Measurements from ENCODE around the gene RFX2. TPM values are rescaled to one million over a fixed set of nuclear protein-coding genes. Genes with fewer than 3 reads are reported as not detected.
"Not testable (repeated sequence)": the region's sequence is repeated elsewhere in the genome, so short reads cannot be mapped to it uniquely, and the experiment has no call there.

RFX2 gene
- total RNA-seq, 2 experiments from 2014 or later, result 5.4 to 5.5 TPM

GRCh38 chr19:6106643-6107294 is 3.5 kb downstream of the RFX2 start:
- CTCF ChIA-PET, result interaction anchor here (0.6 kb wide), 1 partner anchor 21 kb away, joined by 4 read pairs; no protein-coding TSS in a partner anchor
- POLR2A ChIA-PET, result not testable (repeated sequence)

DNA sequence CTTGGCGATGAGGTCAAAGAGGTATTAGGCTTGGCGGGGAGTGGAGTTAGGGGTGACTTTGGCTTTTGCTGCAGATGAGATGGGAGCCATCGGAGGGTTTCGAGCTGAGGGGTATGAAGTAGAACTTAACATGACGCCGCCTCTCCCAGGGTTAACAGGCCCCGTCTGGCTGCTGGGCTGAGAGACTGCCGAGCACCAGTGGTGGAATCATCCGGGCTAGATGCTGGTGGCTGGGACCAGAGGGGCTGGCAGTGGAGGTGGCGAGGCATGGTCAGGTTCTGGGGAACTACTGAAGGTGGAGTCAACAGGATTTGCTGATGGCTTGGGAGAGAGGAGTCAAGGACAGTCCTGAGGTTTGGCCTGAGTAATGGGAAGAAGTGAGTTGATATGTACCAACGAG is 4.9 kb downstream of the RFX2 start:
- POLR2A ChIA-PET, result no interaction called here

DNA sequence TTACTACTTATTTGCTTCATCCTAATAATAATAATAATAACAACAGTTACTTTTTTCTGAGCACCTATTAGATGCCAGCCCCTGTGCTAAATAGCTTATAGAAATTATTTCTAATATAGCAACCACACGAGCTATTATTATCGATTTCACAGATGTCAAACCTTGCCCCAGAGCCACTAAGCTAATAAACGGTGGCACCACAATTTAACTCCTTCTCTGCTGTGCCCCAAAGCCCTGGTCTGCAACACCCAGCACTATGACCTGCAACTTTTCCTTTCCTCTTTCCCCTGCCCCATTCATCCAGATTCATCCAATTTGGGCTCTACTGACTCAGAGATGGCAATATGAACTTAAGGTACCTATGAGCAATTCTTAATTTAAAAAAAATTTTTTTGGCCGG is 6.4 kb downstream of the RFX2 start:
- ChIA-PET POLR2A (no interaction called here), CTCF (no interaction called here)

More for the DNA sequence above, 4.9 kb downstream of the RFX2 start:
- CTCF ChIA-PET, result interaction anchor here (0.9 to 1.2 kb wide), 2 partner anchors 10 to 56 kb away, joined by 3 read pairs; no protein-coding TSS in a partner anchor

DNA sequence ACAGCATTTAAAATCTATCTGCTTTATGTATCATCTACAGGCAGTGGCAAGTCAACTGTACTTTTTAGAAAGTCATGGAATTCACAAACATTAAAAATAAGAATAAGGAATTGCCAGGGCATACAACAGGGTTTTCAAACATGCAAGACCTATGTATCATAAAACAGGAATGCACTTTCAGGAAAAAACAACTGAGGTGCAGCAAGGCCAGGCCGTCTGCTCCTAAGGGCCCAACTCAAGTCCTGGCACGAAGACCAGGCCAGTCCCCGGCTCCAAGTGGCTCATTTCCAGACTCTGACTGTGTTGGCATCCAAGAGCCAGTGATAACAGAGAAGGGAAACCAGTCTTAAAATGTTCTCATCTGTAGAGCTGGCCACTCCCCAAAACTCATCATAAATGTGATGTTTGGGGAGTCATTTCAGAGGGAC is 7.1 kb downstream of the RFX2 start:
- ChIA-PET POLR2A (no interaction called here), CTCF (no interaction called here)

- POLR2A ChIA-PET, result no interaction called here
- CTCF ChIA-PET, result interaction anchor here (0.7 kb wide), 1 partner anchor 14 kb away, joined by 3 read pairs; no protein-coding TSS in a partner anchor
These were observed 8.3 kb downstream of the RFX2 start for GRCh38 chr19:6101991-6102390.

DNA sequence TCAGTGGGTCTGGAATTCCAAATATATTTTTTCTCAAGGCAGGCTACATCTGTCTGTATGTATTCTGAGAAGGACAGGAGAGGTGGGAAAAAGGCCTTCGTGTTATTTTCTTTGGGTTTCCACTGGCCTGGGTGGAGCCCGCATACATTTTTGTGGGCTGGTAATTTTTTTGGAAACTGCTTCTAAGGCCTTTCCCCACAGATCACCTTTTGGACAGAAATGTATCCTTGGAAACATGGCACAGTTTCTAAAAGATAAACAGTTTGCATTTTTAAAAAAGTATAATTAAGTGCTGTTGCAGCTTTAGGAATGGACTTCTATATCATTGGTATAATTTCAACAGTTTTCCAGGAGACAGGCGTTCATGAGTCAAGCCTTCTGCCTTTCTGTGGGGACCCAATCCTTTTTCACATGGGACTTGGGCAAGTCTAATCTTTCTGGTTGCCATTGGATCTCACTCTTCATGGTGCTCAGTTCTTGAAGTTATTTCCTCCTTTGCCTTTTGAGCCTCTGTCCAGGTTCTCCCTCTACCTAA is 8.9 kb downstream of the RFX2 start:
- CTCF ChIA-PET, result no interaction called here
- POLR2A ChIA-PET, result no interaction called here

GRCh38 chr19:6100284-6100915 is 9.9 kb downstream of the RFX2 start:
- ChIA-PET CTCF (interaction anchor here (2.0 kb wide), 1 partner anchor 26 kb away, joined by 5 read pairs; no protein-coding TSS in a partner anchor), POLR2A (no interaction called here)

DNA sequence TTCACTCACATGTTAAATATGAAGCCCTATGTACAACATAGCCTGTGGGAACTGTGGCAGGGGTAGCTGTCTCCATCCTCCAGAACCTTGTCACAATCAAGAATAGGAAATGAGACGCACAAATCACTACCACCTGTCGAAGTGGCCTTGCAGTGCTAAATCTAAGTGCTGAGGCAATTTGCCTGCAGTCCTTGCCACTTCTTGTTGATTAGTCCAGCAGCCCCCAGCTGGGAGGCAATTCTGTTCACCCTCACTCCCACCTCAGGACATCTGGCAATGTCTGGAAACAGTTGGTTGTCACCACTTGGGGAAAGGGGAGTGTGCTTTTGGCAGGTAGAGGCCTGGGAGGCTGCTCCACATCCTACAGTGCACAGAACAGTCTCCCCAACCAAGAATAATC is 10.7 kb downstream of the RFX2 start:
- POLR2A ChIA-PET, result no interaction called here

GRCh38 chr19:6099033-6099432 is 11.3 kb downstream of the RFX2 start:
- CTCF ChIA-PET, result interaction anchor here (0.5 to 2.0 kb wide), 3 partner anchors 27 to 248 kb away, joined by 3 to 5 read pairs (median 3); no protein-coding TSS in a partner anchor
- POLR2A ChIA-PET, result no interaction called here

More for the DNA sequence above, 10.7 kb downstream of the RFX2 start:
- CTCF ChIA-PET, result interaction anchor here (2.0 kb wide), 1 partner anchor 27 kb away, joined by 5 read pairs; no protein-coding TSS in a partner anchor

- CTCF ChIA-PET, result interaction anchor here (0.5 to 0.7 kb wide), 3 partner anchors 50 to 970 kb away, joined by 3 to 5 read pairs (median 3); no protein-coding TSS in a partner anchor
- POLR2A ChIA-PET, result no interaction called here
These were observed 11.7 kb downstream of the RFX2 start for GRCh38 chr19:6098574-6098973.

DNA sequence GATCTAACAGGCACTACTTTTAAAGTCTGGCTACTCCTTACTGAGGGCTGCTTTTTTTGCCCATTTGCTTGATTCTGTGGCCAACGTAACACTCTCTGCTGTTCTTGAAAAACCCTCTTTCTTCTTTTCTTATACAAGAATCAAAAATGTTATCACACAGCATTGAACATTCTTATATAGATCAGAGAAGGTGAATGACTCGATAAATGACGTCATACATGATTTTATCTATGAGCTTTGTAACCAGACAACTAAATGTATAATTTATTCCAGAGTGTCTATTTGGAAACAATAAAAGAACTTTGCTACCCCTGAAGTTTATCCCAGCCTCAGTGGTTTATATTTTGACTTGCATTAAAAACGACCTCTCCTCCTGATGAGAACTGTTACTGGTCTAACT is 12.4 kb downstream of the RFX2 start:
- ChIA-PET POLR2A (no interaction called here), CTCF (interaction anchor here (0.6 kb wide), 1 partner anchor 971 kb away, joined by 5 read pairs; no protein-coding TSS in a partner anchor)

- ChIA-PET CTCF (no interaction called here), POLR2A (no interaction called here)
These were observed 14.5 kb downstream of the RFX2 start for GRCh38 chr19:6095760-6096159.

- ChIA-PET CTCF (no interaction called here), POLR2A (no interaction called here)
These were observed 17.7 kb downstream of the RFX2 start for GRCh38 chr19:6092329-6093286.

GRCh38 chr19:6091771-6092291 is 18.5 kb downstream of the RFX2 start:
- ChIA-PET POLR2A (no interaction called here), CTCF (no interaction called here)

GRCh38 chr19:6090634-6091033 is 19.7 kb downstream of the RFX2 start:
- CTCF ChIA-PET, result no interaction called here
- POLR2A ChIA-PET, result no interaction called here

DNA sequence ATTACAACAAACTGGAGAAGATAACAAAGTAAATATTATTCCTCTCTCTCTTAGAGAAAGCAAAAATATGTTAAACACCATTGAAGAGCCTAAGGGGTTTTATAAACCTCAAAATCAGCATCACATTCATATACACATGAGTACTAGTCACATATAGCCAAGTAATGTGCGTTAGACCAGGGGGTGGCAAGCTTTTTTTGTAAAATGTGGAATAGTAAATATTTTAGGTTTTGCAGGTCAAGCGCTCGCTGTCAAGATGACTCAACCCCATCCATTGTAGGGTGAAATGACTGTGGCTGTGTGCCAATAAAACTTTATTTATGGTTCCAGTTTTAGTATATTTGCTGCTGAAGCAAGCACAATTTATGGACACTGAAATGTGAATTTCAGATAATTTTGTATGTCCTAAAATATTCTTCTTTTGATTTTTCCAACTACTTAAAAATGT is 21.7 kb downstream of the RFX2 start:
- CTCF ChIA-PET, result interaction anchor here (1.1 kb wide), 1 partner anchor 14 kb away, joined by 3 read pairs; no protein-coding TSS in a partner anchor
- POLR2A ChIA-PET, result no interaction called here

DNA sequence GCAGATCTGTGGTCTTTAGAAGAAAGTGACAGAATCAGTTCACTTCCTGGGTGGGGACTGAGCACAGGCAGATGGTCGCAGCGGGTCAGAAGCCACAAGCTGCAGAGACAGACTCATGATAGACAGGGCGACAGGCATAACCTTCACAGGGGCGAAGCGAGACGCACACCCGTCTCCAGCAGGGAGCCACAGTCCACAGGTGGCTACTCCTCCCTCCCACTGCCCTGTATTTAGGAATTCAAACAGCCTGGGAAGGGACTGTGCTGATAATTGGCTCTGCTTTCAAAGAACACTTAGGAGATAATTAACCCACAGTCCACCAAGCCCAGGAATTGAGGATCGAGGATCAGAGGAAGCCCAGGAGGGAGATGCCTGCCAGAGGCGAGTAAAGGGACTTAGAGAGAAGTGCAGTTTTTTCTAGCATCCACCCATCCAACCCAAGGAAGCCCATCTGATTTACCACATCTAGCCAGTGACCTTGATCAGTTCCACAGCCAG is 23.2 kb downstream of the RFX2 start:
- ChIA-PET CTCF (no interaction called here), POLR2A (interaction anchor here (0.5 kb wide), 1 partner anchor 676 kb away, joined by 6 read pairs; no protein-coding TSS in a partner anchor)

DNA sequence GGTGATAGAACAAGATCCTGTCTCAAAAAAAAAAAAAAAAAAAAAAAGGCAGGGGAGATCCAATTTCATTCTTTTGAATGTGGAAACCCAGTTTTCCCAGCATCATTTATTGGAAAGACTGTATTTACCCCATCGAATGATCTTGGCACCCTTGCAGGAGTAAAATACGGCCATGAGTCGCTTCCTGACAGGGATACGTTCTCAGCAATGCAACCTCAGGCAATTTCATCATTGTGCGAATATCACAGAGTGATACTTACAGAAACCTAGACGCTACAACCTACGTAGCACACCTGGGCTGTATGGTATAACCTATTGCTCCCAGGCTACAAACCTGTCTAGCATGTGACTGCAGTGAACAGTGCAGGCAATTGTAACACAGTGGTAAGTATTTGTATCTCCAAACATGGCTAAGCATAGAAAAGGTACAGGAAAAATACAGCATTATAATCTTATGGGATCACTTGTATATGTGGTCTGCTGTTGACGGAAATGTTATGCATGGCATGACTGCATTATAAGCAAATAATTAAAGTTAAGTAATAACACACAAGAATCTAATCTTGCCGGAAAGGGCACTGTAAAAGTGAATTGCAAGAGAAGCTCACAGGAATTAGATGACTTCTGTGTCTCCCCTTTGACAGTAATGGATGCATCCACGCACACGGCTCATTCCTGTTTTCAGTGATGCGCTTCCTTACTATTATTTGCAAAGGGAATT is 24.1 kb downstream of the RFX2 start:
- POLR2A ChIA-PET, result no interaction called here
- CTCF ChIA-PET, result interaction anchor here (0.7 kb wide), 1 partner anchor 20 kb away, joined by 4 read pairs; no protein-coding TSS in a partner anchor

DNA sequence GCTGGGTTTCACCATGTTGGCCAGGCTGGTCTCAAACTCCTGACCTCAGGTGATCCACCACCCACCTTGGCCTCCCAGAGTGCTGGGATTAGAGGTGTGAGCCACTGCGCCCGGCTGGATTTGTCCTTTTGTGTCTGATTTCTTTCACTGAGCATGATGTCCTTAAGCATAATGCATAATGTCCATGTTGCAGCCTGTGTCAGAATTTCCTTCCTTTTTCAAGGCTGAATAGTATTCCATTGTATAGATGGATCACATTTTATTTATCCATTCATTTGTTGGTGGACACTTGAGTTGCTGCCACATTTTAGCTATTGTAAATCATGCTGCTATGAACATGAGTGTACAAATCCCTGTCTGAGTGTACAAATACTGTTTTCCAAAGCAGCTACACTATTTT is 25.5 kb downstream of the RFX2 start:
- ChIA-PET CTCF (no interaction called here), POLR2A (no interaction called here)

Data from activated CD8-positive, alpha-beta memory T cell treated with anti-CD3 and anti-CD28 coated beads for 36 hours (primary cell).